ENCODE measurements around the gene KIAA0513. TPM values are rescaled to one million over a fixed set of nuclear protein-coding genes. Genes with fewer than 3 reads are reported as not detected.
A peak's percentile ranks its signal among the peaks of the same experiment; 100 is the strongest.
"Not testable (repeated sequence)": the region's sequence is repeated elsewhere in the genome, so short reads cannot be mapped to it uniquely, and the experiment has no call there.

The KIAA0513 gene
- total RNA-seq, 1 donor from 2014 or later: 10.4 TPM

- ATAC-seq (ENCODE audit: poor library complexity): no peak
- intact Hi-C loops (cut with DNase I): no loop called here
- DNase-seq: no peak
These were observed 14.6 kb downstream of the KIAA0513 start for GRCh38 chr16:85042167-85042526.

DNA sequence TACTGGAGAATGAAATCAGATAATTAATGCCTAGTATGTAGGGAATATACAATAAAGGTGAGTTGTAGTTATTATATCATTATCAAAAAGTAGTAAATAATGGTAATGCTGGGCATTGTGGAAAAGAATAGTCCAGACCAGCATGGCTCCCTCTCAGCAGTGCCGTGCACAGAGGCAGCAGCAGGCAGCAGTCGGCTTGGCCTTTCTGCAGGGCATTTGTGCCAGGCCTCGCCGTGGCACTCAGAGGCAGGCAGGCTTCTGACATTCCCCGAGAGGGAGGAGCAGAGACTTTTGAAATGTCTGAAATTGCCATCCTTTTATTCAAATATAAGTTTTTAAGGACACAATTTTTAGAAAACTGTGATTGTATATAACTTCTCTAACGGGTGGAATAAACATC is 15.0 kb downstream of the KIAA0513 start:
- intact Hi-C loops (cut with DNase I): no loop called here
- ATAC-seq (ENCODE audit: poor library complexity) (peak; percentile 55), DNase-seq (peak; percentile 47)

GRCh38 chr16:85045077-85045476 is 17.5 kb downstream of the KIAA0513 start:
- intact Hi-C loops (cut with DNase I): no loop called here
- ATAC-seq (ENCODE audit: poor library complexity) (no peak), DNase-seq (peak; percentile 9)

DNA sequence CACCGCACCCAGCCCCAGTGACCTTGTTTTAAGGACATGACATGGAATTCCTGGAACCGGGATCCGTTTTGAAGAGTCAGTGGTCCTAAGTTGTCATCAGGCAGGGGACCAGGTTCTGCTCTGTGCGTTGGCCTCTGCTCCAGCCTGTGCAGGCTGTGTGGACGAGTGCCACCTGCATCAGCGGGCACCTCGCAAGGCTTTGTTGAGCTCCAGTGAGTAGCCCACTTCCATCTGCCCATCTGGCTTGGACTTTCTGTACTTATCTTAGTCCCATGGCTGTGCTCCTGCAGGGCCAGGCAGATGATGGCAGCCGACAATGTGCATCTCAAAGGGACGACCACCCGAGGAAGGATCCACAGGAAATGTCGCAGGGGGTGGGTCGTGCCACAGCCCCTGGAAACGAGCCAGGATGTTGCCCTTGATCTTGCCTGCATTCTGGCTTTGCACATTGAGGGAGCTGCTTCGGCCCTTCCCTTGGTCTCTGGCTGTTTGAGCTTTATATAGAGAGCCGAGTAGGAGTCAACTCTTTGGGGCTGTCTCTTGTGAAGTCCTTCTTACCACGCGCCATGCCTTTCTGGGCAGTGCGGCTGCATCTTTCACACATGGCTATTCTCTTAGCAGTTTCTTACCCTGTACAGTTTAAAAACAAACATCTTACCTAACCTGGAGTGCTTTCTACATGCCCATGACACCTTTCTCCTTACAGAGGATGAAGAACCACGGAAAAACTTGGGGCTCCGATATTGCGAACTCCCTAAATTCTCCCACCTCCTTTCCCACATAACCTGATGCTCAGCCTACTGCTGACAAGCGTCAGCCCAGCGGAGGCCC is 18.3 kb downstream of the KIAA0513 start:
- DNase-seq (peak; percentile 31), ATAC-seq (ENCODE audit: poor library complexity) (no peak)
- intact Hi-C loops (cut with DNase I): no loop called here

DNA sequence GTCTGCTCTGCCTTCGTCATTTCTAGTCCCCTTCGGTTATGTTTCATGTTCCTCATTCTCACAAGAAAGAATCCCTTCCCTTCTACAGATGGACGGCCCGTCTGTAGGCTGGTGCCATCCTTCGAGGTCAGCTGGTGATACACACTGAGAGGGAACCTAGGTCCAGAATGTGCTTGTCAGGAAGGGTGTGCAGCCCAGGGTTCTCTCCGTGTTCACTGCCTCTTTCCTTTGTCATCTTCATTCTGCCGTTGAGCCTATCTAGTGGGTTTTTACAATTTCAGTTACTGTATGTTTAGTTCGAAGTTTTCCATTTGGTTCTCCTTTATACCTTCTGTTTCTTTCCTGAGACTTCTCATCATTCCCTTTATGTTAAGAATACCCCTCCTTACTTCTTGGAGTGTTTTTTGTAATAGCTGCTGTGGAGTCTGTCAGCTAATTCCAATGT is 18.9 kb downstream of the KIAA0513 start:
- ATAC-seq (ENCODE audit: poor library complexity) (no peak), DNase-seq (peak; percentile 31)
- intact Hi-C loops (cut with DNase I): no loop called here

DNA sequence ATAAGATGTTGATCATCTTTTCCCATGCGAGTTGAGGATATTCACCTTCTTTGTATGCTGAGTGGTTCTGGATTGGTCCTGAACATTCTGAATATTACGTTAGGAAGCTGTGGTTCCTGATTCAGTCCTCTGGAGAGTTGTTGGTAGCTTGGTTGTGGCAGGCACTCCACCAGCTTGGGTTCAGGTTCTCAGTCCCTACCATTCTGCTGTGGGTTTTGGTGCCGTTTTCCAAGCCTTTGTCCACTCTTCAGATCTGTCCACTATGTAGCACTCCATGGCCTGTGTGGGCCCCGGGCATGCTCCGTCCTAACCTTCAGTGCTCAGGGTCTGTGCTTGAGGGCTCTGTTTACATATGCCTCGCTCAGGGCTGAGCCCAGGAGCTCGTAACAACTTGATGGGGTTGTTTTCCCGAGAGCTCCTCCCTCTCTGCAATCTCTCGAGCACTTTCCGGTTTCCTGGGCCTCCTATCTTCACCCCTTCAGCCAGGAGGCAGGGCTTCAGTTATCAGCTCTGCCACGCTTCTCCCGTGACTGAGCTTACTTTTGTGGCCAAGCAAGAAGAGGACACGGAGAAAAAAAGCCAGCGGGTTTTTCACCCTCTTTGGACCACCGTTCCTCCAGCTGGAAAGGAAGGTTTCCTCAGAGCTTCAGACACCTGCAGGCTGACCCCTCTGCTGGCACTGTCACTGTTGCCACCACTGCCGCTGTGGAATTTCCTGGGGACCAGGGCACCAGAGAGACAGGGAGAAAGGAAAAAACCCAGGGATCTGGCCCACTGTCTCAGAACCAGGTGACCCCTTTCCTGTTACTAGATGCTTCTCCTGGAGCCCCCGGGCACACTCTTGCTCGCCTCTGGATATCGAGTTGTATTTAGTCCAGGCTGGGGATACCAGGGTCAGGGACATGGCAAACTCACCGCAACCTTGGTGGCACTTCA is 19.6 kb downstream of the KIAA0513 start:
- DNase-seq (peak; percentile 34), ATAC-seq (ENCODE audit: poor library complexity) (peak; percentile 61)
- intact Hi-C loops (cut with DNase I): no loop called here

DNA sequence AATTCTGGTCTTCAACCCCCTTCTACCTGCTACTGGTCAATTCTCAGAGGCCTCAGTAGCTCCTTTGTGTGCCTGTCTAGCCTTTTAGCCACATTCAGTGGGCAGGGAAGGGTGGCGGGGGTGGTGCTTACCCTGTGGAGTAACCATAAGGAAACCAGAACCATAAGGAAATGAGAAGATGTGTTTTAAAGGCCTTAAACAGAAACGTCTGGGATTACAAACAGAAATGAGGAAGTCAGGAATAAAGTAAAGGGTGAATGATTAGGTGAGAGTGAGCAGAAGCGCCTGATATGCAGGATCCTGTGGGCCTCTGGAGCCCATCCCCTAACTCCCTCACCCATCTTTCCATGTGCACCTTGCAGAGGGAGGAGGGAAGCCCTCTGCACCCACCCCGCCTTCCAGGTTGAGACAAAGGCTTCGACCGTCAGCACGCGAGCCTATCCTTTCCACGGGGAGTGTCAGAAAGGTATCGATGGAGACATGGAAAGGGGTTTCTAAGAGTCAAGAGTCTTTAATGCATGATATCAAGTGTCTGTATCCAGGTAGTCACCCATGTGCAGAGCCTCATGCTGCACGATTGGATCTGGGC is 20.4 kb downstream of the KIAA0513 start:
- no peak for ATAC-seq (ENCODE audit: poor library complexity)
- DNase-seq: peak; percentile 40
- intact Hi-C loops (cut with DNase I): no loop called here

- peak; percentile 46 for DNase-seq
- no peak for ATAC-seq (ENCODE audit: poor library complexity)
- intact Hi-C loops (cut with DNase I): no loop called here
These were observed 21.4 kb downstream of the KIAA0513 start for GRCh38 chr16:85048921-85049562.

DNA sequence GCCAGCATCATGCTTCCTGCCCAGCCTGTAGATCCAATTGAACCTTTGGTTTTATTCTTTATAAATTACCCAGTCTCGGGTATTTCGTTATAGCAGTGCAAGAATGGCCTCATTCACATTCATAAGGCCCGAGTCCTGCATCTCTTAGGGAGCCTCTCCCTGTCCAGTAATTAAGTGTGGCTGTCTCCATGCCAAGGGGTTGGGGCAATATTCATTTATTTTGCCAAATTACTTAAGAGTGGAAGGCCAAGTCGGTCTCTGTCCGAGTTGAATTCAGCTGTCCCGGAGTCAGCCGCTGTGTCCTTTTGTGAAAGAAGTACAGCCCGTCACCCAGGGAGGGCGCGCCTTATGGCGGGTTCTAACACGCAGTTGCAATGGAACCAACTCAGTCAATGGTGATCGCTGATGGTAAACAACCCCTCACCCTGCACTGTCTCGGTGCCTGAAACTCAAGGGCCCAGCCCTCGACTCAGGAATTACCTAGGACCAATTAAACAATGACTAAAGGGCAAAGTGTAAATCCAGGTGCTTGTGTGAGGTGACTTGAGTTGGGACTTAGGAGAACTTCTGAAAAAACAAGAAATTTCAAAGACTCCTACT is 22.2 kb downstream of the KIAA0513 start:
- ATAC-seq (ENCODE audit: poor library complexity): no peak
- peak; percentile 41 for DNase-seq
- intact Hi-C loops (cut with DNase I): no loop called here

DNA sequence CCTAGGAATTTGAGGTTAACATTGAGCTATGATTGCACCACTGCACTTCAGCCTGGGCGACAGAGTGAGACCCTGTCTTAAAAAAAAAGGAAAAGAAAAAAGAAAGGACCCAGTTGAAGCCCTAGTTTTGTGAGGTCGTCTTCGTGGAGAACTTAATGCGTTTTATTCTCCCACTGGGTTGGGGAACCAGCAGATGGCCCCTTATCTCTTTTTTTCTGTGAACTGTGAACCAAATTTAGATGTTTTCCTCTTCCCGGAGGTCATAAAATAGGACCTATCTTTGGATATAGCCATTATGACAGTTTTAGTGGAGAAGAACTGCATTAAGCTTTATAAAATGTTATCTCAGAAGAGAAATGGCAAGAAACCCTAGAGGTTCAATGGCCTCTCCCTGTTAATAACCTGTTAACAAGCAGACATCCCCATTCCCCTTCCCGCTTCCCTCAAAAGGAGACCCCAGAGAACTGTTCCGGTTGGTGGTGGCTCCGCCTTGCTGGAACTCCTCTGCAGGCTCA is 23.5 kb downstream of the KIAA0513 start:
- DNase-seq (no peak), ATAC-seq (ENCODE audit: poor library complexity) (no peak)
- intact Hi-C loops (cut with DNase I): no loop called here

- intact Hi-C loops (cut with DNase I): no loop called here
- ATAC-seq (ENCODE audit: poor library complexity): no peak
- no peak for DNase-seq
These were observed 24.1 kb downstream of the KIAA0513 start for GRCh38 chr16:85051683-85052082.

DNA sequence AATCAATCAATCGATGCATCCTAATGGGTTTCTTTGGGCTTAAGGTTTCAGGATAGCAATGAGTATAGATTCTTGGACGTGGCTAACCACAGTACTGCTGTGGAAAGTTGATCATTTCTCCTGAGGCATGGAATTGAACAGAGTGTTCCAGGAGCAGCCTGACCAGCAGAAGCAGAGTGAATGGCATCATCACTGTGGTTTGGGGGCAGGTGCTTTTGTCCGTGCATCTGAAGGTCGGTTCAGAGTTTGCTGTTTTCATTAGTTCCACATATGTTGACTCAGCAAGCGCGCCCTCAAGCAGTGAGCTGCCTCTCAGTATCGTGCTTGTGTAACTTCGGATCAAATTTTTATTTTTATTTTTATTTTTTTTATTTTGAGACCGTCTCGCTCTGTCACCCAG is 24.9 kb downstream of the KIAA0513 start:
- intact Hi-C loops (cut with DNase I): no loop called here
- DNase-seq: no peak

DNA sequence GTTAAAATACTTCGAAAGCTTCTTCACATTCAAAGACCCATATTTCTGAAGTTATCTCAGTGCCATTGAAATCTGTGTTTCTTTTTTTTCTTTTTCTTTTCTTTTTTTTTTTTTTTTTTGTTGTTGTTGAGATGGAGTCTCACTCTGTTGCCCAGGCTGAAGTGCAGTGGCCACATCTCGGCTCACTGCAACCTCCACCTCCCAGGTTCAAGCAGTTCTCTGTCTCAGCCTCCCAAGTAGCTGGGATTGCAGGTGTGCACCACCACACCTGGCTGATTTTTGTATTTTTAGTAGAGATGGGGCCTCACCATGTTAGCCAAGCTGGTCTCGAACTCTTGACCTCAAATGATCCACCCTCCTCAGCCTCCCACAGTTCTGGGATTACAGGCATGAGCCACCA is 26.7 kb downstream of the KIAA0513 start:
- intact Hi-C loops (cut with DNase I); DNase-seq; ATAC-seq (ENCODE audit: poor library complexity): not testable (repeated sequence)

More for the DNA sequence above, 24.9 kb downstream of the KIAA0513 start:
- no peak for ATAC-seq (ENCODE audit: poor library complexity)

DNA sequence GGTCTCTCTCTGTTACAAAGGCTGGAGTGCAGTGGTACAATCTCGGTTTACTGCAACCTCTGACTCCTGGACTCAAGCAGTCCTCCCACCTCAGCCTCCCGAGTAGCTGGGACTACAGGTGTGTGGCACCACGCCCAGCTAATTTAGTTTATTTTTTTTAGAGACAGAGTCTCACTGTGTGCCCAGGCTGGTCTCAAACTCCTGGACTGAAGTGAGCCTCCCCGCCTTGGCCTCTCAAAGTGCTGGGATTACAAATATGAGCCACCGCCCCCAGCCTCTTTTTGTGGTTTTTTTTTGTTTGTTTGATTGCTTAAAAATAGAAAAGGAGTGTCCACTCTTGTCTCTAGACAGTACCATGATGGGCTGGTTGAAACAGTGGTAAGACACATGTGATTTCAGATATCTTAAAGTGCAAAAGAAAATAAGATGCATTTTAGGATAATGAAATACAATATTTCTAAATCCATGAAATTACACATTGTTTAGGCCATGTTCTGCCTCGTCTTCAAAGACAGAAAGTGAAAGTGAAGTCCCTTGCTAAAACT is 27.4 kb downstream of the KIAA0513 start:
- ATAC-seq (ENCODE audit: poor library complexity) (no peak), DNase-seq (peak; percentile 10)
- intact Hi-C loops (cut with DNase I): no loop called here

- intact Hi-C loops (cut with DNase I): no loop called here
- DNase-seq: peak; percentile 60
- peak; percentile 65 for ATAC-seq (ENCODE audit: poor library complexity)
These were observed 28.1 kb downstream of the KIAA0513 start for GRCh38 chr16:85055493-85056210.

DNA sequence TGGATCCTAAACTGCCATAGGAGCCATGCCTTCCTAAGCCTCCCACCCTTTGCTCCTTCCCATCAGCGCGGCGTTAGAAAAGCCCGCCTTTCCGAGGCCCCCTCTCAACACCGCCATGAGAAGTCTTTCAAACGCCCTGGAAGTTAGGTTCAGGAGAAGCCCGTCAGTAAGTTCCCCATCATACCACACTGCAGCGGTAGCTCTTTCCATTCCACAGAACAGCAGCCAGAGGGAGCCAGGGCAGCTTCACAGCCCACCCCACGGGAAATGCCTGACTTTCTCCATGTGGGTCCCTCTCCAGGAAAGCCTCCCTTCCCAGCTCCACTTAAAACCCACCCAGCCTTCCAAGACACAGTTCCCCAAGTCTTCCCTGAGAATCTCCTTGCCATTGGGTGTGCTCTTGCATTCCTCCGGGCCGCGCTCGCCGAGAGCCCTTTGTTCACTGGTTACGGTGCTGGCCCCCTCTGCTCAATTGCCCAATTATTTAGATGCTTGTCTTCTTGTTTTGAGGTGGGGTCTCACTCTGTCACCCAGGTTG is 28.7 kb downstream of the KIAA0513 start:
- DNase-seq: peak; percentile 51
- peak; percentile 70 for ATAC-seq (ENCODE audit: poor library complexity)
- intact Hi-C loops (cut with DNase I): no loop called here

All from Right ventricle myocardium superior (tissue), 1 donor.